Epithelial cell of proximal tubule (primary cell): ENCODE measurements around the gene PCYT2. TPM values are rescaled to one million over a fixed set of nuclear protein-coding genes. Genes with fewer than 3 reads are reported as not detected.

Experiments
- total RNA-seq: library from RNA; depleted of rRNA; stranded (reverse); fragments of >200 nt; gene quantifications from 2 replicates; pipeline ENCODE4 v1.2.3, GENCODE V29; 2015

The PCYT2 gene
- total RNA-seq, 1 donor from 2014 or later = 24.3 TPM

Other genes with a start within 250 kb of the PCYT2 start
- 24.4 and 30.6 TPM in 2 replicates for gene OXLD1, start 244.8 kb downstream of the PCYT2 start, total RNA-seq
- 32.7 and 33.2 TPM in 2 replicates for gene CCDC137, start 244.7 kb downstream of the PCYT2 start, total RNA-seq
- 43.5 and 59.0 TPM in 2 replicates for gene ARL16, start 227.6 kb downstream of the PCYT2 start, total RNA-seq
- gene HGS, start 227.4 kb downstream of the PCYT2 start, total RNA-seq = 122 and 144 TPM in 2 replicates
- gene MRPL12, start 208.0 kb downstream of the PCYT2 start, total RNA-seq = 127 and 218 TPM in 2 replicates
- gene SLC25A10, start 199.1 kb downstream of the PCYT2 start, total RNA-seq = 60.1 and 98.6 TPM in 2 replicates
- gene GCGR, start 107.2 kb downstream of the PCYT2 start, total RNA-seq = not detected in 2 replicates
- 111 and 153 TPM in 2 replicates for gene MCRIP1, start 78.1 kb downstream of the PCYT2 start, total RNA-seq
- gene PPP1R27, start 76.3 kb downstream of the PCYT2 start, total RNA-seq = 0.17 and 0.36 TPM in 2 replicates
- gene P4HB, start 50.9 kb downstream of the PCYT2 start, total RNA-seq = 932 and 1,272 TPM in 2 replicates
- gene ARHGDIA, start 40.1 kb downstream of the PCYT2 start, total RNA-seq = 272 and 414 TPM in 2 replicates
- 179 and 367 TPM in 2 replicates for gene ALYREF, start 19.8 kb downstream of the PCYT2 start, total RNA-seq
- gene ANAPC11, start 19.7 kb downstream of the PCYT2 start, total RNA-seq = 280 and 313 TPM in 2 replicates
- 0.58 and 2.6 TPM in 2 replicates for gene NPB, start 9.2 kb downstream of the PCYT2 start, total RNA-seq
- 28.5 and 38.1 TPM in 2 replicates for gene SIRT7, start 6.8 kb upstream of the PCYT2 start, total RNA-seq
- gene MAFG, start 16.3 kb upstream of the PCYT2 start, total RNA-seq = 16.1 and 18.5 TPM in 2 replicates
- gene PYCR1, start 25.9 kb upstream of the PCYT2 start, total RNA-seq = 54.3 and 109 TPM in 2 replicates
- not detected in 2 replicates for gene MYADML2, start 35.8 kb upstream of the PCYT2 start, total RNA-seq
- gene NOTUM, start 49.8 kb upstream of the PCYT2 start, total RNA-seq = not detected in 2 replicates
- 20.1 and 22.7 TPM in 2 replicates for gene ASPSCR1, start 66.2 kb upstream of the PCYT2 start, total RNA-seq
- 158 and 228 TPM in 2 replicates for gene CENPX, start 111.5 kb upstream of the PCYT2 start, total RNA-seq
- 44.5 and 44.6 TPM in 2 replicates for gene LRRC45, start 111.9 kb upstream of the PCYT2 start, total RNA-seq
- 52.9 and 60.0 TPM in 2 replicates for gene RAC3, start 120.3 kb upstream of the PCYT2 start, total RNA-seq
- 85.4 and 93.1 TPM in 2 replicates for gene DCXR, start 126.3 kb upstream of the PCYT2 start, total RNA-seq
- gene RFNG, start 140.4 kb upstream of the PCYT2 start, total RNA-seq = 35.8 and 38.8 TPM in 2 replicates
- gene GPS1, start 140.5 kb upstream of the PCYT2 start, total RNA-seq = 105 and 200 TPM in 2 replicates
- gene DUS1L, start 154.4 kb upstream of the PCYT2 start, total RNA-seq = 126 and 154 TPM in 2 replicates
- gene FASN, start 186.8 kb upstream of the PCYT2 start, total RNA-seq = 94.7 and 224 TPM in 2 replicates